HG03175 (cell line): ENCODE data around the gene TTLL6.
"Not testable (repeated sequence)": the region's sequence is repeated elsewhere in the genome, so short reads cannot be mapped to it uniquely, and the experiment has no call there.

ENCODE experiments used
- ATAC-seq: cut with Tn5 transposase; IDR thresholded peaks from one replicate; pipeline ENCODE4 v1.9.1; 2021; ENCODE audit warnings: mild to moderate bottlenecking, moderate library complexity; ENCODE audit not compliant: unreplicated experiment

The TTLL6 gene

DNA sequence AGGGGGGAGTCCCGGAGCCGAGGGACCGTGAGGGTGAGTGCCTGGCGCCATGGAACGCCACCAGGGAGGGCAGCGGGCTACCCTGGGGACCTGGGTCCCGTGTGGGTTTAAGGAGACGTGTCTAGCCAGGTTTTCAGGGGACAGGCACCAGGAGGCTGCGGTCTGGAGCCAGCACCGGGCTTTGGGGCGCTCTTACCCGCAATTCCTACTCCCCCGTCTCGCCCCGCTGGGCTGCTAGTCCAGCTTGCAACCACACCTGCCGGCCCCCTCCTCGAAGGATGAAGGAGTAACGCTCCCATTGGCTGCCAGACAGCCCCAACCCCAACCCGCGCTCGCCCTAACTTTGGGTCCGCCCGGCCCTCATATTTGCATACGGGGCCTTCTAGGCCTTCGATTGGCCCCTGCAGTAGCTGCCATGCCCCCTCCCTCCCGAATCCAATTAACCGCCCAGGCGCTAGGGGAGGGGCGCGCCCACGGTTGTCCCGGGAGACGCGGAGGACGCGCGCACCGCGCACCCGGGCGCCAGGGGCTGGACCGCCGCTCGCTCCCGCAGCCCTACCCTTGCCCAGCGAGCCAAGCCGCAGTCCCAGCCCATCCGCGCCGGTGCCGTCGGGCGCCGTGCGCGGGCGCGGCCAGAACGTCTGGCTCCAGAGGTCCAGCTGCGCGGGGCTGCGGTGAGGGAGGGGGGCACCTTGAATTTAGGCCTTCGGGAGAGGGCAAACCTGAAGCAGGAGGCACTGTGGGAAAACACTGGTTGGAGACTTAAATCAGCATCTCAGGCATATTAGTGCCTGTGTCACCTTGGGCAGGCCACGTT is at the start of gene TTLL6:
TSS of gene TTLL6 (minus strand) at position 456 of the 817 bp plus-strand sequence. CDS start at position 299, 157 bp downstream.
- ATAC-seq, result peak; percentile 76

DNA sequence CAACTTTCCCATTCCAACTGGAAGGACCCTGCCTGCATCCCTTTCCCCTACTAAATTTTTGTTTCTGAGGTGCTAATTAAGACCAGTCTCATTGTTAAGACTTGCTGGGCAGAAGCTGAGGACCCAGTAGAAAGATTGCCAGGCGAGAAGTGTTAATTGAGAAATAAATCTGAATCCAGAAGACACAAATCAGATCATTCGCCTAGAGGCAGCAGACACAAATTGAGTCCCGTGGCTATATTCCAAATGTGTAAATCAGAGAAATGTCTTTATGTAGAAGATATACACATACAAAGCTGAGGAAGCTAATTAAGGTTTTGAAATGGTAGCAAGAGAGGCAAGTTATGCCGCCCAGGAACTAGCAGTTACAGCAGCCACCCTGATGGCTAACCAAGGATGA is 43.4 kb upstream of the TTLL6 start:
- no peak for ATAC-seq

DNA sequence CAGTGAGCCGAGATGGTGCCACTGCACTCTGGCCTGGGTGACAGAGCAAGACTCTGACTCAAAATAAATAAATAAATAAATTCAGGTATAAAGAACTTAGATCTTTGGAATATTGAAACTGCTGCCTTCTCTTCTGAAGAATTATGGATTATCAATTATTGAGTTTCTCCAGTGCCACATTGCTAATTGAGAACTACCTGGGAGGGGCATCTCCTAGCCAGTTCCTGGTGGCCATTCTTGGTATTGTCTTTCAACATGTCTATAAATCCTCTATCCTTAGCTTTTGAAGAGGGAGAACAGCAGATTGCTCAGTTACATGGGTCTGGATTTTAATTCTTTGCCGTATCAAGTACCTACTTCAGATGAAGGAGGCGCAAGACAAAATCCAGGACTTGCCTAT is 43.0 kb upstream of the TTLL6 start:
- ATAC-seq, result no peak

DNA sequence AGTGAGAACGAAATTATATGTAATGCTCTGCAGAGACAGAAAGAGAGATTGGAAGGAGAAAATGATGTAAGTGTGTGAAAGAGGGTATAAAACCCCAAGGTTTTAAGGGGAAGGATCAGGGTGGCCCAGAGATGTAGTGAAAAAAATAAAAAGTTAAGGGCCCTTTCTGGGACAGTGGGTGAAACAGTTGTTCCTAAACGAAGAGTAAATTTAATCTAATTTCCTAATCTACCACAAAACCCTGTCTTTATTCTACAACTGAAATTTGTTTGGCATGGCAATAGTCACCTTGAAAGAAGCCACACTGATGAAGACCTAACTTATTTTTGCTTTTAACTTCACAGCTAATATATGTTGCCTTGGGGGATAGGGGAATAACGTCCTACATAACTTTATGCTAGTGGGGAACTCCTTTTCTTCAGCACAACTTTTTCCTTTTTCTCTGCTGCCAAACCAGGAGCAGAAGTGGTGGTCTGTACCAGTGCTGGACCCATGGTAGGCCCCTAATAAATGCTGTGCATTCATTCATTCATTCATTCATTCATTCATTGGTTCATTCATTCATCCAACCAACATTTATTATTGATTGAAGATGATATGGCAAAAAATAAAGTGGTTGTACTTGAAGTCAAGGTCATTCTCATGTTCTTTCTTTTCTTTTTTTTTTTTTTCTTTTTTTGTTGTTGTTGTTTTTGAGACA is 39.2 kb upstream of the TTLL6 start:
- ATAC-seq, result no peak

DNA sequence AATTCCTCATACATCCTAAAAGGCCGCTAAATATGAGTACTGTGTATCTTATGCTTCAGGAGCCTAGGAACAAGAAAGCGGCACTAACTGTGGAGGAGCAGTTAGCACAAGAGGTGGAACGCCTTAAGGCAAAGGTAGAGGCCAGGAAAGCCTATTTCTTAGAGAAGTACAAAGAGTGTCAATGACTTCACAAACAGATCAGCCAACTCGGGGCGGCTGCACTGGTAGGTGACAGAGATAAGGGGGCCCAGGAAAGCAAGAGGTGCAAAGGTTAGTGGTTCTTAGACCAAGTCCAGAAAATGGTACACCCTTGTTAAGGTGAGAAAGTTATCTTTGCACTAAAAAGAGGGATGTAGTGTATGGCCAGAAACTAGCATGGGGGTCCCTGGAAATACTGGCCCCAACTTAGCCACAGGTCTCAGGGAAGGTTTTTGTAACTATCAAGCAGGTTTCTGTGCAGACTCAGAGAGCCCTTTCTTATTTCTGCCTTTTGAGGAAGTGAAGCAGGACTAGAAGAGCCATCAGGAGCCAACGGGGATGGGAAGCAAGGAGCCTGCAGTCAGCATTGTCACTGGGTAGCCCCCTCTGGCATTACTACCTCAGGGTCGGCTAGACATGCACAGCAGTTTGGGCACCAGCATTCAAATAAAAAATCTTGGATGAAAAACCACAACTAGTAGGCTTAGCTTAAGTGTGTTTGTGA is 37.9 kb upstream of the TTLL6 start:
- no peak for ATAC-seq

DNA sequence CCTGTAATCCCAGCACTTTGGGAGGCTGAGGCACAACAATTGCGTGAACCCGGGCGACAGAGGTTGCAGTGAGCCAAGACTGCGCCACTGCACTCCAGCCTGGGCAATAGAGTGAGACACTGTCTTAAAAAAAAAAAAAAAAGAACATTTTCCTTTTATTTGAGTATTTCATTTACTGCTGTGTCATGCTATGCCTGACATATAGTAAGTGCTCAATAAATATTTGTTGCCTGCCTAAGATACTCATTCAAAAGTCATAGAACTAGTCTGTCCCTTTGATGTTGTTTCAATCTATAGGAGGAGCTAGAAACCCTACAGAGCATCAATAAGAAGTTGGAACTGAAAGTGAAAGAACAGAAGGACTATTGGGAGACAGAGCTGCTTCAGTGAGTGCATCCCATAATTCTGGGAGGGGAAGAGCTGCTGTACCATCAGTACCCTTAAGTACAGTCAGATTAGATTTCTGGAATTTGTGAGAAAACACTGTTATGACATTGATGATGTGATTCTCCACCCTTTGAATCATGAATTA is 33.8 kb upstream of the TTLL6 start:
- ATAC-seq, result no peak

DNA sequence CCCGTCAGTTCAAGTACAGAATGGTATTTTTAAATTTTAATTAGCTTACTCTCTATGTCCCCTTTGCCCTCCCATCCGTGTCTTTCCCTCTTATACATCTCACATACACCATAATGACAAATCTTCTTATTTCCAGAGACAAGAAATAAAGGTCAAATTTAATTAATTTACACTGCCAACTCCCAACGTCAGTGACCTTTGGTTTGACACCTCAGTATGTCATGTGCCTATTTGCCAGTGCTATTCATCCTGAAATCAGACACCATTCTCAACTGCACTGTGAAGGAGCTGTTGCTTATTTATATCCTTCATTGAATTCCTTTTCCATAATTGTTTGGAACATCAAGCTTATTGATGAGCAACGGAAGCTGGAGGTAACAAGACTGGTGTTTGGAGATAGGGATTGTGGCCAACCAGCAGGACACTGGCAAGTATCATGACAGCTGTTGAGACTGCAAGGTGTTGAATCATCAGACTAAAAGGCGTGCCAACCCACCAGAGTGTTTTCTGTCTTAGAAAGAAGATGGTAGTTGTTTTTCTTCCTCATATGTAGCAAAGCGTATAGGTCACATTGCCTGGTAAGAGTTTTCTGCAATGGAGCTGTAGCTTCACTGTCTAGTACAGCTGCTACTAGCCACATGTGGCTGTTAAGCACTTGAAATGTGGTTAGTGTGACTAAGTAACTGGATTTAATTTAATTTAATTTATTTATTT is 26.3 kb upstream of the TTLL6 start:
- ATAC-seq, result no peak

DNA sequence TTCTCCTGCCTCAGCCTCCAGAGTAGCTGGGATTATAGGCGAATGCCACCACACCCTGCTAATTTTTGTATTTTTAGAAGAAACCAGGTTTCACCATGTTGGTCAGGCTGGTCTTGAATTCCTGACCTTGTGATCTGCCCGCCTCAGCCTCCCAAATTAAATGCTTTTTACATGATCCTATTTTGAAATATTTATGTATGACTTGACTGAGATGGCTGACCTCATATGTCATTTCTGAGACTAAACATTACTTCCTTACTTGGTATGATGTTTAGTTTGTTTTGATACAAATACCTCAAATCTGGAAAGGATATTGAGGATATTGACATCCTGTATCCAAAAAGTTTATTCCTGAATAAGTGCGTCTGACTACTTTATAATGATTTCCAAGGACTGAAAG is 25.7 kb upstream of the TTLL6 start:
- ATAC-seq, result no peak

DNA sequence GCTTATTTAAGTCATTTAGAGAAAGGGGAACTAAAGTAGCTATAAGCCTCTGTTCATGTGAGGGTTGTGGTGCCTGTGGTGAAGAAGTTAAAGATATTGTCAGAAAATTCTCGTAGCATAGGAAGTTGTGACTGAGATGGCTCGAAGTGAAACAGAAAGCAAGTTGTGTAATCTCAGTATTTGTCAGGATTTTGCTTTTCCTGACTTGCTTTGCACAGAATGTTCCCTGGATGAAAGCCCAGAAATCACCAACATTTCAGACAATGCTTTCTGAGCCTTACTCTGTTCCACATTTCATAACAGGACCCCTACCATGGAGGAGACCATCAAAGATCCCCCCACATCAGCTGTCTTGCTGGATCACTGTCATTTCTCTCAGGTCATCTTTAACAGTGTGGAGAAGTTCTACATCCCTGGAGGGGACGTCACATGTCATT is 24.4 kb upstream of the TTLL6 start:
- ATAC-seq, result peak; percentile 89

DNA sequence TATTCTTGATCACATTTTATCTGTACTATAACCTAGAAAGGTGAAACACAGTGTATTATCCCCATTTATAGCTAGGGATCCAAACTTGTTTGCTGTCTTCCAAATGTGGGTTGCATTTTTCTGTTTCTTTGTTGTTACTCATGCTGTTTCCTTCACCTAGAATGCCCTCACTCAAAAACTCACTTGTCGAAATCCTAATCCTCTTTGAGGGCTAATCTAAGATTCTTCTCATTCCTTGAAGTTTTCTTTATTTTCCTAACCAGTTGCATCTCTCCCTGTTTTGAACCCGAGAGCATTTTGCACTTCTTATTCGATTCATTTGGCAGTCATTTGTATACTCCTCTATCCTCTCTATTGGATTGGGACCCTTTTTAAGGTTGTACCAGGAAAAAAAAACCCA is 23.4 kb upstream of the TTLL6 start:
- no peak for ATAC-seq

DNA sequence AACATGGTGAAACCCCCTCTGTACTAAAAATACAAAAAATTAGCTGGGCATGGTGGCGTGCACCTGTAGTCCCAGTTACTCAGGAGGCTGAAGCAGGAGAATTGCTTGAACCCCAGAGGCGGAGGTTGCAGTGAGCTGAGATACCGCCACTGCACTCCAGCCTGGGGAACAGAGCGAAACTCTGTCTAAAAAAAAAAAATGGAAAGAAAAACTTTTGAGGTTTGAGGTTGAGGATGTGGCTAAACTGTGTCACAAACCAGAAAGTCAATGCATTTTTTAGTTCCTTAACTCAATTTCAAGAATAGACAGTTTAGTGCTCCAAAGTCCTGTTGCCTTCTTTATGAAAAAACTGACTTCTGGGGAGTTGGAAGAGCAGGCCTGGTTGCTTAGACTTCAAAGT is 20.4 kb upstream of the TTLL6 start:
- not testable (repeated sequence) for ATAC-seq

DNA sequence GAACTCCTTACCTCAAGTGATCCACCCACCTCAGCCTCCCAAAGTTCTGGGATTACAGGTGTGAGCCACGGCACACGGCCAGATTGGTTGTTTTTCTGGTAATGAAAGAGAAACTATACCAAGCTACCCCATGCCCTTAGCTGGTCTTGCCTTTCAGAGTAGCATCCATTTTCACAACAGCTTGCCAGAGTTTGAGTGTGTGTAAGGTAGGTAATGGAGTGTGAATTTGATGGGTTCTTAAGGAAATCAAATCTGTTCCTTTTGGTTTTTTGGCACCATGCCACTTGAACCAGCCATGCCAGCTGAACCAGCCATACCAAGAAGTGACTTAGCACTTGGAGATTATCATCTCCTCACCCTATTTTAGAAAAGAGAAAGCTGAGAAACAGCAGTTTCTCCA is 18.9 kb upstream of the TTLL6 start:
- ATAC-seq, result no peak

DNA sequence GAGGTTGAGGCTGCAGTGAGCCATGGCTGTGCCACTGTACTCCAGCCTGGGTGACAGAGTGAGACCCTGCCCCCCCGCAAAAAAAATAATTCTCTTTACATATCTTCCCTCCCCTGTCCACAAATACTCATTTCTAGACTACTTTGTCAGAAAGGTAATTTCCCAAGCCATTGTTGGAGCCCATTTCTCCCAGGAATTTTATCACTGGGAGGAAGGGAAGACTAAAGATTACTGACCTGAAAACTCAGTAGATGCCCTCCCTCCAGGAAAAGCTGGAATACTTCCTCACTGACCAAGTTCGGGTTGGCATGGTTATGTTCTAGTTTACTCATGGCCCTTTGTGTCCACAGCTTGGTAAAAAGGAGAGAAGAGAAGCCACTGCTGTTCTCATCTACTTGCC is 17.9 kb upstream of the TTLL6 start:
- no peak for ATAC-seq

DNA sequence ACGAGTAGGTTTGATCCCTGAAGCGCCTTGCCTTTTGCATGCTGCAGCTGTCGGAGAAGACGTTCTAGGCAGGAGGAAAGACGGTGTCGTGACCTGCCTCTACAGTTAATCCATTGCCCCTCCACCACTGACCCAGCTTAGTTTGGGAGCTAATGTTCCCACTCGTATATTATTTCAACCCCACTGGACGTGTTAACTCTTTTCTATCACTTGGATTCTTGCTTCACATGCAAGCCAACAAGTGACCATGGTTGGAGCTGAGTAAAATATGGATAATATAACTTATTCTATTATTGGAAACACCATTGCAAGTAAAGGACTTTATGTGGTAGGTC is 14.5 kb upstream of the TTLL6 start:
- no peak for ATAC-seq

DNA sequence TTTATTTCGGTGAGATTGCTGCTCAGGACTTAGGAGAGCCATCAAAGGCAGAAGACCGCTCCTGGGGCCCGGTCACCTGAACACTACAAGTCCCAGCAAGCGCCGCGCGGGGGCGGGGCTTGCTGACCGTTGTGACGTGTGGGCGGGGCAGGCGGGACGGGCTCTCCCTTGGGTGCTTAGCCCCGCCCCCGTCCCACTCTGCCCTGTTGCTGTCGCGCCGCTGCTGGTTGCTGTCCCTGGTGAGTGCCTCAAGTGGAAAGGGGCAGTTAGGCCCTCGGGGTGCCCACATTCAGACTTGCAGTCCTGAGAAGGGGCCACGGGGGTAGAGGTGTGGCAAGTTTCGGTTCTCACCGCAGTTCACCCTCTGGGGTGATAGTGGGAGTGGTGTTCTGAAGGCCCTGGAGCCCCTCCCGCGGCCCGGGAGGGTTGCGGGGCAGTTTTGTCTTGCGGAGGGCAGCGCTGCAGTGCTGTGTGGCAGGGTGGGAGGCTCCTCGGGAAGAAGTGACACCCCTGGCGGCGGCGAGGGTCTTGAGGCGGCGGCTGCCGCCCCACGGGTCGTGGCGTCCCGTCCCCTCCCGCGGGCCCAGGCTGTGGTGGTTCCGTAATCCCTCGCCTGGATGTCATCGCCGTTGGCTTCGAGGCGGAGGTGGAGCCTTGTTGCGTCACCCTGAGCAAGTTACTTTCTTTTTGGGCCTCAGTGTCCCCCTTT is 14.0 kb upstream of the TTLL6 start, which contains the start of gene CALCOCO2:
TSS of gene CALCOCO2 (plus strand) at position 196 of the 709 bp plus-strand sequence. CDS start 10,673 bp downstream, outside the sequence.
- ATAC-seq, result peak; percentile 84

DNA sequence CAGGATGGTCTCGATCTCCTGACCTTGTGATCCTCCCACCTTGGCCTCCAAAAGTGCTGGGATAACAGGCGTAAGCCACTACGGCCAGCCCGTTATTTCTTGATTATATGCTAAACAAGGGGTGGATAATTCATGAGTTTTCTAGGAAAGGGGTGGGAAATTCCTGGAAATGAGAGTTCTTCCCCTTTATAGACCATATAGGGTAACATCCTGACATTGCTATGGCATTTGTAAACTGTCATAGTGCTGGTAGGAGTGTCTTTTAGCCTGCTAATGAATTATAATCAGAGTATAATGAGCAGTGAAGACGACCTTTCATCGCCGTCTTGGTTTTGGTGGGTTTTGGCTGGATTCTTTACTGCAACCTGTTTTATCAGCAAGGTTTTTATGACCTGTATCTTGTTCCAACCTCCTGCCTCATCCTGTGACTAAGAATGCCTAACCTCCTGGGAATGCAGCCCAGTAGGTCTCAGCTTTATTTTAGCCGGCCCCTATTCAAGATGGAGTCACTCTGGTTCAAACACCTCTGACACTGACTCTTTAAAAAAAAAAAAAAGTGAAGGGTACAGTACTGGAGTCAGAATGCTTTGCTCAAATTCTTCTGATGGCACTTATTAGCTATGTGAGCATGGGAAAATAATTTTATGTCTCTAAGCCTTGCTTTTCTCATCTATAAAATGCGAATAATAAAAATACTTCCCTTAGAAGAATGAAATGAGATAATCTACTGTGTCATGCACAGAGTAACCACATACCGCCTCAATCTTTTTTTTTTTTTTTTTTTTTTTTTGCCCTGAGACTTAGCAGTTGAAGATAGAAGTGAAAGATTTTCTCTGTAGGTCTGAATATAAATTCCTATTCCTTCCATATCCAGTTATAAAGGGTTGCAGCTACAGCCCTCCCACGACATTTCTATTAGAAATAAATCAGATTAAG is 8.7 kb upstream of the TTLL6 start:
- ATAC-seq, result no peak

DNA sequence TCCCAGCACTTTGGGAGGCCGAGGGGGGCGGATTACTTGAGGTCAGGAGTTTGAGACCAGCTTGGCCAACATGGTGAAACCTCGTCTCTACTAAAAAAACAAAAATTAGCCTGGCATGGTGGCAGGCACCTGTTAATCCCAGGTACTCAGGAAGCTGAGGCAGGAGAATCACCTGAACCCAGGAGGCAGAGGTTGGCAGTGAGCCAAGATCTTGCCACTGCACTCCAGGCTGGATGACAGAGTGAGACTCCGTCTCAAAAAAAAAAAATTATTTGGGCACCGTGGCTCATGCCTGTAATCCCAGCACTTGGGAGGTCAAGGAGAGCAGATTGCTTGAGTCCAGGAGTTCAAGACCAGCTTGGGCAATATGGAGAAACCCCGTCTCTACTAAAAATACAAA is 3.9 kb upstream of the TTLL6 start:
- ATAC-seq, result not testable (repeated sequence)

DNA sequence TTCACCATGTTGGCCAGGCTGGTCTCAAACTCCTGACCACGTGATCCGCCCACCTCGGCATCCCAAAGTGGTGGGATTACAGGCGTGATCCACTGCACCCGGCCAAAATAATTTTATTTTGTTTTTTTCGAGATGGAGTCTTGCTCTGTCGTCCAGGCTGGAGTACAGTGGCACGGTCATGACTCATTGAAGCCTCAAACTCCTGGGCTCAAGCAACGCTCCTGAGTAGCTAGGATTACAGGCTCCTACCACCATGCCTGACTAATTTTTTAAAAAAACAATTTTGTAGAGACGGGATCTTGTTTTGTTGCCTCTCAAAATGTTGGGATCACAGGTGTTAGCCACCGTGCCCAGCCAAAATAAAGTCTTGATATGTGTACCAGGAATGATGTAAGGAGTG is 2.4 kb upstream of the TTLL6 start:
- ATAC-seq, result no peak

DNA sequence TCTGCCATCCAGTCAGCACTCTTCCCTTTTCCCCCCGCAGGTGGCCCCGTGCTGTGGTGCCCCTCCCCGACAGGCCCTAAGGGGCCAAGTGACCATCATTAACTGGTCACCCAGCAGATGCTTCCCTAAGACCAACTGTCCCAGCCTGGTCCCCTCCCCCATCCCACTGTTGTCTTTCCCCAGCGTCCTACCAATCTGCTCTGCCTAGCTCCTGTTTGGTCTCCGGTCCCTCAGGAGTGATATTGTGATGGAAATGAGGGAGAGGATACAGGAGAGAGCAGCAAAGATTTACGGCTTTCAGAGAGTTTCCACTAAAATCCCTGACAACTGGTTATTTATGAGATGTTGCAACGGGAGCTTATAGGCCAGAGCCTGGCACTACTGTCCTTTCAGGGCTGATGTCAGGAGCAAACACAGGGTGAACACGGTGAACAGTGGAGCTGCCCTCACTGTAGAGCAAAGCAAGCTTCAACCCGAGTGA is 1.4 kb upstream of the TTLL6 start:
- ATAC-seq, result no peak
